HG02943 (cell line): ENCODE results near the gene BAZ2B.
"Not testable (repeated sequence)": the region's sequence is repeated elsewhere in the genome, so short reads cannot be mapped to it uniquely, and the experiment has no call there.

Experiments used
- ATAC-seq: cut with Tn5 transposase; IDR thresholded peaks from one replicate; pipeline ENCODE4 v1.9.1; 2021; ENCODE audit warnings: mild to moderate bottlenecking, low read depth, moderate library complexity; ENCODE audit not compliant: unreplicated experiment

BAZ2B gene

GRCh38 chr2:159362094-159362493 is 254.3 kb downstream of the BAZ2B start:
- ATAC-seq: no peak

- ATAC-seq: not testable (repeated sequence)
Observed at GRCh38 chr2:159361603-159362002, 254.7 kb downstream of the BAZ2B start.

GRCh38 chr2:159356053-159356554 is 260.2 kb downstream of the BAZ2B start:
- no peak for ATAC-seq

GRCh38 chr2:159351977-159352376 is 264.4 kb downstream of the BAZ2B start:
- no peak for ATAC-seq

GRCh38 chr2:159349674-159350299 is 266.6 kb downstream of the BAZ2B start:
- ATAC-seq: no peak

GRCh38 chr2:159326569-159327255 is 289.6 kb downstream of the BAZ2B start:
- no peak for ATAC-seq

- no peak for ATAC-seq
Observed at GRCh38 chr2:159322419-159322818, 293.9 kb downstream of the BAZ2B start.

GRCh38 chr2:159317392-159318088 is 298.8 kb downstream of the BAZ2B start:
- no peak for ATAC-seq

GRCh38 chr2:159307942-159308341 is 308.4 kb downstream of the BAZ2B start:
- ATAC-seq: no peak

GRCh38 chr2:159300586-159300985 is 315.8 kb downstream of the BAZ2B start:
- ATAC-seq: no peak

- no peak for ATAC-seq
Observed at GRCh38 chr2:159298967-159299366, 317.4 kb downstream of the BAZ2B start.

GRCh38 chr2:159297042-159297707 is 319.2 kb downstream of the BAZ2B start:
- ATAC-seq: no peak

GRCh38 chr2:159292157-159292556 is 324.2 kb downstream of the BAZ2B start:
- no peak for ATAC-seq

GRCh38 chr2:159290289-159290907 is 325.9 kb downstream of the BAZ2B start:
- ATAC-seq: no peak

GRCh38 chr2:159287733-159288132 is 328.6 kb downstream of the BAZ2B start:
- no peak for ATAC-seq

- ATAC-seq: peak; percentile 89
Observed at GRCh38 chr2:159286709-159287441, 329.5 kb downstream of the BAZ2B start.

- peak; percentile 27 for ATAC-seq
Observed at GRCh38 chr2:159285929-159286708, 330.2 kb downstream of the BAZ2B start, which contains the start of gene WDSUB1. Gene WDSUB1, minus strand, starts transcription at chr2:159286703. Its CDS starts 3,634 bp downstream, at chr2:159283069.

- ATAC-seq: no peak
Observed at GRCh38 chr2:159285433-159285832, 330.9 kb downstream of the BAZ2B start.

- no peak for ATAC-seq
Observed at GRCh38 chr2:159283529-159283928, 332.8 kb downstream of the BAZ2B start.
